HS-5 (cell line): ENCODE results near the gene PYCARD.
"Not testable (repeated sequence)": the region's sequence is repeated elsewhere in the genome, so short reads cannot be mapped to it uniquely, and the experiment has no call there.

Experiments used
- DNase-seq: peaks from one replicate; pipeline ENCODE4 v3.0.0-alpha.2; 2012; ENCODE audit warnings: low read depth

PYCARD gene

GRCh38 chr16:31215287-31216162 is 13.0 kb upstream of the PYCARD start:
- DNase-seq, result no peak

GRCh38 chr16:31214708-31215286 is 12.2 kb upstream of the PYCARD start:
- DNase-seq, result no peak

GRCh38 chr16:31213877-31214707 is 11.5 kb upstream of the PYCARD start, which contains the start of gene TRIM72:
Gene TRIM72 (plus strand): TSS chr16:31214119. CDS start chr16:31214739, 620 bp downstream.
- DNase-seq, result no peak

- DNase-seq, result no peak
Measured at GRCh38 chr16:31213342-31213741, 10.8 kb upstream of the PYCARD start.

GRCh38 chr16:31206776-31207175 is 4.2 kb upstream of the PYCARD start:
- no peak for DNase-seq

- DNase-seq, result no peak
Measured at GRCh38 chr16:31204871-31205666, 2.5 kb upstream of the PYCARD start.

GRCh38 chr16:31201582-31202413 is 762 bp downstream of the PYCARD start:
- DNase-seq, result no peak

- no peak for DNase-seq
Measured at GRCh38 chr16:31200821-31201568, 1.6 kb downstream of the PYCARD start.

- DNase-seq, result not testable (repeated sequence)
Measured at GRCh38 chr16:31200111-31200510, 2.4 kb downstream of the PYCARD start.

GRCh38 chr16:31199430-31200041 is 3.0 kb downstream of the PYCARD start:
- DNase-seq, result no peak

GRCh38 chr16:31198207-31198882 is 4.2 kb downstream of the PYCARD start:
- DNase-seq, result no peak

- DNase-seq, result no peak
Measured at GRCh38 chr16:31196324-31197088, 6.1 kb downstream of the PYCARD start.

- not testable (repeated sequence) for DNase-seq
Measured at GRCh38 chr16:31195861-31196260, 6.7 kb downstream of the PYCARD start.

- no peak for DNase-seq
Measured at GRCh38 chr16:31194898-31195297, 7.7 kb downstream of the PYCARD start.

- no peak for DNase-seq
Measured at GRCh38 chr16:31193874-31194273, 8.7 kb downstream of the PYCARD start.

- no peak for DNase-seq
Measured at GRCh38 chr16:31192856-31193642, 9.5 kb downstream of the PYCARD start.

GRCh38 chr16:31191697-31192428 is 10.7 kb downstream of the PYCARD start:
- no peak for DNase-seq
